Measurements from ENCODE around the gene CPE. TPM values are rescaled to one million over a fixed set of nuclear protein-coding genes. Genes with fewer than 3 reads are reported as not detected.

Gene CPE
- polyA plus RNA-seq, 1 donor (not counting 4 experiments of a cell fraction or from before 2014, with no cell fraction given): 1.9 TPM

DNA sequence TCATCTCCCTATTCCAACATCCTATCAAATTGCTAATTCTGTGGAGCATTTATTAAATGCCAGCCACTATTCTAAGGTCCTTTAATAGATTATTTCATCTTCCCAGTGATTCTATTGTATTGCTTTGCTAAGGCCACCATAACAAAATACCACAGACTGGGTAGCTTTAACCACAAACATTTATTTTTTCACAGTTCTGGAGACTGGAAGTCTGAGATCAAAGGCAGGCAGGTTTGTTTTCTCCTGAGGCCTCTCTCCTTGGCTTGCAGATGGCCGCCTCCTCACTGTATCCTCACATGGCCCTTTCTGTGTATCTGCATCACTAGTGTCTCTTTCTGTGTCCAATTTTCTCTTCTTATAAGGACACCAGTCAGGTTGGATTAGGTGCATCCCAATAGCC is 64.5 kb downstream of the CPE start:
- H3K9me3 ChIP-seq (ENCODE audit: control insufficient read depth, low read depth, low read length): no peaks in the 10 kb centered on the region
- no peaks in the 10 kb centered on the region for H3K27me3 ChIP-seq (ENCODE audit: control insufficient read depth, extremely low read depth, insufficient read depth, low read length)
- H3K9me1 ChIP-seq (ENCODE audit: control insufficient read depth, extremely low read depth, insufficient read depth, low read length): no peaks in the 10 kb centered on the region
- peaks cover 8% of the 10 kb centered on the region for H3K4me1 ChIP-seq (ENCODE audit: control insufficient read depth, extremely low read depth, insufficient read depth, low read length)
- H3K4me2 ChIP-seq (ENCODE audit: control insufficient read depth, extremely low read depth, insufficient read depth, low read depth, low read length): no peak overlapping the region
- DNase-seq (ENCODE audit: low read depth, low spot score) (no peak), FAIRE-seq (no peak)
- H3K9ac ChIP-seq (ENCODE audit: control insufficient read depth, extremely low read depth, insufficient read depth, low read length): no peak overlapping the region
- H2AFZ ChIP-seq (ENCODE audit: control insufficient read depth, low read length): no peak overlapping the region
- no peaks in the 10 kb centered on the region for H3K79me2 ChIP-seq (ENCODE audit: control insufficient read depth, insufficient read depth, low read length)
- no peaks in the 10 kb centered on the region for H4K20me1 ChIP-seq (ENCODE audit: control insufficient read depth, extremely low read depth, insufficient read depth, low read length)
- TF ChIP-seq, protein P1, sequence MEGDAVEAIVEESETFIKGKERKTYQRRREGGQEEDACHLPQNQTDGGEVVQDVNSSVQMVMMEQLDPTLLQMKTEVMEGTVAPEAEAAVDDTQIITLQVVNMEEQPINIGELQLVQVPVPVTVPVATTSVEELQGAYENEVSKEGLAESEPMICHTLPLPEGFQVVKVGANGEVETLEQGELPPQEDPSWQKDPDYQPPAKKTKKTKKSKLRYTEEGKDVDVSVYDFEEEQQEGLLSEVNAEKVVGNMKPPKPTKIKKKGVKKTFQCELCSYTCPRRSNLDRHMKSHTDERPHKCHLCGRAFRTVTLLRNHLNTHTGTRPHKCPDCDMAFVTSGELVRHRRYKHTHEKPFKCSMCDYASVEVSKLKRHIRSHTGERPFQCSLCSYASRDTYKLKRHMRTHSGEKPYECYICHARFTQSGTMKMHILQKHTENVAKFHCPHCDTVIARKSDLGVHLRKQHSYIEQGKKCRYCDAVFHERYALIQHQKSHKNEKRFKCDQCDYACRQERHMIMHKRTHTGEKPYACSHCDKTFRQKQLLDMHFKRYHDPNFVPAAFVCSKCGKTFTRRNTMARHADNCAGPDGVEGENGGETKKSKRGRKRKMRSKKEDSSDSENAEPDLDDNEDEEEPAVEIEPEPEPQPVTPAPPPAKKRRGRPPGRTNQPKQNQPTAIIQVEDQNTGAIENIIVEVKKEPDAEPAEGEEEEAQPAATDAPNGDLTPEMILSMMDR (optimal IDR thresholded peaks at IDR 0.05 in 1 of 3, IDR thresholded peaks at IDR 0.05 in 1 of 3, conservative IDR thresholded peaks at IDR 0.05 in 1 of 3; ENCODE audit: extremely low read depth in 1 of 3, insufficient read depth in 2 of 3, low read length in 3 of 3): no peak
- no peak for TF ChIP-seq EZH2 (IDR thresholded peaks at IDR 0.05; ENCODE audit: low read length)
- H3K36me3 ChIP-seq (ENCODE audit: control insufficient read depth in 2 of 2, extremely low read depth in 1 of 2, insufficient read depth in 2 of 2, low read length in 2 of 2): no peaks in the 10 kb centered on the region
- H3K27ac ChIP-seq (ENCODE audit: control insufficient read depth, insufficient read depth, low read length): no peak overlapping the region
- dilution Hi-C loops (cut with MboI; ENCODE audit: extremely low pct_ligation_motif_present, low sequenced_read_pairs): no loop called here
- no peak overlapping the region for H3K4me3 ChIP-seq (ENCODE audit: control insufficient read depth in 2 of 3, extremely low read depth in 1 of 3, insufficient read depth in 2 of 3, low read depth in 1 of 3, low read length in 3 of 3)

GRCh38 chr4:165448700-165449099 is 69.9 kb downstream of the CPE start:
- H3K4me1 ChIP-seq (ENCODE audit: control insufficient read depth, extremely low read depth, insufficient read depth, low read length): no peaks in the 10 kb centered on the region
- H3K9me3 ChIP-seq (ENCODE audit: control insufficient read depth, low read depth, low read length): no peaks in the 10 kb centered on the region
- DNase-seq (ENCODE audit: low read depth, low spot score) (no peak), FAIRE-seq (no peak)
- no peaks in the 10 kb centered on the region for H3K36me3 ChIP-seq (ENCODE audit: control insufficient read depth in 2 of 2, extremely low read depth in 1 of 2, insufficient read depth in 2 of 2, low read length in 2 of 2)
- H3K9ac ChIP-seq (ENCODE audit: control insufficient read depth, extremely low read depth, insufficient read depth, low read length): no peak overlapping the region
- H4K20me1 ChIP-seq (ENCODE audit: control insufficient read depth, extremely low read depth, insufficient read depth, low read length): no peaks in the 10 kb centered on the region
- H3K79me2 ChIP-seq (ENCODE audit: control insufficient read depth, insufficient read depth, low read length): no peaks in the 10 kb centered on the region
- H3K4me3 ChIP-seq (ENCODE audit: control insufficient read depth in 2 of 3, extremely low read depth in 1 of 3, insufficient read depth in 2 of 3, low read depth in 1 of 3, low read length in 3 of 3): no peak overlapping the region
- no peak overlapping the region for H2AFZ ChIP-seq (ENCODE audit: control insufficient read depth, low read length)
- TF ChIP-seq, protein P1 (optimal IDR thresholded peaks at IDR 0.05 in 1 of 3, IDR thresholded peaks at IDR 0.05 in 1 of 3, conservative IDR thresholded peaks at IDR 0.05 in 1 of 3; ENCODE audit: extremely low read depth in 1 of 3, insufficient read depth in 2 of 3, low read length in 3 of 3): no peak
- TF ChIP-seq EZH2 (IDR thresholded peaks at IDR 0.05; ENCODE audit: low read length): no peak
- no peak overlapping the region for H3K4me2 ChIP-seq (ENCODE audit: control insufficient read depth, extremely low read depth, insufficient read depth, low read depth, low read length)
- H3K27ac ChIP-seq (ENCODE audit: control insufficient read depth, insufficient read depth, low read length): no peak overlapping the region
- dilution Hi-C loops (cut with MboI; ENCODE audit: extremely low pct_ligation_motif_present, low sequenced_read_pairs): no loop called here
- H3K9me1 ChIP-seq (ENCODE audit: control insufficient read depth, extremely low read depth, insufficient read depth, low read length): no peaks in the 10 kb centered on the region
- no peaks in the 10 kb centered on the region for H3K27me3 ChIP-seq (ENCODE audit: control insufficient read depth, extremely low read depth, insufficient read depth, low read length)

All from keratinocyte (primary cell).